Measurements from ENCODE around the gene TMCO4.

GRCh38 chr1:19715334-19716203 is 84.1 kb downstream of the TMCO4 start:
- no peak for TF ChIP-seq TAF1 (IDR thresholded peaks at IDR 0.05; ENCODE audit: borderline replicate concordance, insufficient read depth, low read length)
- TF ChIP-seq REST (IDR thresholded peaks at IDR 0.05; ENCODE audit: insufficient read depth in 1 of 2, low read depth in 2 of 2, low read length in 2 of 2): no peak
- no peak for TF ChIP-seq POLR2AphosphoS5 (IDR thresholded peaks at IDR 0.05; ENCODE audit: low read depth, low read length)
- TF ChIP-seq SIN3A (IDR thresholded peaks at IDR 0.05; ENCODE audit: borderline replicate concordance, insufficient read depth, low read length): no peak
- TF ChIP-seq FOXP2 (optimal IDR thresholded peaks at IDR 0.05; ENCODE audit: borderline replicate concordance, extremely low read depth, extremely low read length, insufficient read depth): no peak

Measured in PFSK-1 (cell line).